ENCODE data around the gene TMEM150A.

GRCh38 chr2:85553184-85553583, 49.3 kb downstream of the TMEM150A start:
- TF ChIP-seq POLR2A (IDR thresholded peaks at IDR 0.05): no peak
- TF ChIP-seq CTCF (IDR thresholded peaks at IDR 0.05): no peak
